Measurements from ENCODE around the gene MPPED1.

DNA sequence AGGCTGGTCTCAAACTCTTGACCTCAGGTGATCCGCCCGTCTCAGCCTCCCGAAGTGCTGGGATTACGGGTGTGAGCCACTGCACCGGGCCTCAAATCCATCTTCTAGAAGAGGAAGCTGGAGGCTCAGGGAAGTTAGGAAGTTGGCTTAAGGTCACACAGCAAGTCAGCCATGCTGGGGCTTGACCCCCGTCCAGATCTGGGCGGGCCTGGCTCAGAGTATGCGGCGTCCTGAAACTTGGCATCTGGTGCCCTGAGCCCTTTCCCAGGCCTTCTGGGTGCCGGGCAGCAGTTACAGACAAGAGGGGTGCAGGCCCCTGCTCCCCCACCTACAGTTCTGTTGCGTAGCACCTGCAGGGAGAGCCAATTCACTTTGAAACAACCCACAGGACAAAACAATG lies 11.2 kb downstream of the MPPED1 start:
- TF ChIP-seq, protein P1, sequence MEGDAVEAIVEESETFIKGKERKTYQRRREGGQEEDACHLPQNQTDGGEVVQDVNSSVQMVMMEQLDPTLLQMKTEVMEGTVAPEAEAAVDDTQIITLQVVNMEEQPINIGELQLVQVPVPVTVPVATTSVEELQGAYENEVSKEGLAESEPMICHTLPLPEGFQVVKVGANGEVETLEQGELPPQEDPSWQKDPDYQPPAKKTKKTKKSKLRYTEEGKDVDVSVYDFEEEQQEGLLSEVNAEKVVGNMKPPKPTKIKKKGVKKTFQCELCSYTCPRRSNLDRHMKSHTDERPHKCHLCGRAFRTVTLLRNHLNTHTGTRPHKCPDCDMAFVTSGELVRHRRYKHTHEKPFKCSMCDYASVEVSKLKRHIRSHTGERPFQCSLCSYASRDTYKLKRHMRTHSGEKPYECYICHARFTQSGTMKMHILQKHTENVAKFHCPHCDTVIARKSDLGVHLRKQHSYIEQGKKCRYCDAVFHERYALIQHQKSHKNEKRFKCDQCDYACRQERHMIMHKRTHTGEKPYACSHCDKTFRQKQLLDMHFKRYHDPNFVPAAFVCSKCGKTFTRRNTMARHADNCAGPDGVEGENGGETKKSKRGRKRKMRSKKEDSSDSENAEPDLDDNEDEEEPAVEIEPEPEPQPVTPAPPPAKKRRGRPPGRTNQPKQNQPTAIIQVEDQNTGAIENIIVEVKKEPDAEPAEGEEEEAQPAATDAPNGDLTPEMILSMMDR (IDR thresholded peaks at IDR 0.05; ENCODE audit: borderline replicate concordance, extremely low read depth, low read length, poor library complexity, severe bottlenecking), result no peak
- no peak for TF ChIP-seq EZH2 (IDR thresholded peaks at IDR 0.05; ENCODE audit: borderline replicate concordance, low read depth, low read length, severe bottlenecking)
